DND-41 (cell line): ENCODE results near the gene ZNF581.

Source experiments
- ATAC-seq: fragments of 200-7000 bp; cut with Tn5 transposase; 3 replicates; pipeline ENCODE4 v1.9.1; 2021; ENCODE audit warnings: low read depth; ENCODE audit not compliant: insufficient read depth
- DNase-seq: peaks from one replicate; pipeline ENCODE4 v3.0.0-alpha.2; 2020
- H2AFZ ChIP-seq: 2 replicates; pipeline ENCODE4 v1.6.0; 2012; ENCODE audit warnings: low read depth, low read length
- H3K27ac ChIP-seq: 2 replicates; pipeline ENCODE4 v1.5.1; 2012; ENCODE audit warnings: low read length, inconsistent platforms
- H3K27me3 ChIP-seq: fragments of 200-600 bp; sonication (generic); 2 replicates; pipeline ENCODE4 v1.6.0; 2012; ENCODE audit warnings: low read length, mild to moderate bottlenecking, inconsistent platforms; ENCODE audit not compliant: insufficient read depth, poor library complexity
- H3K36me3 ChIP-seq: 2 replicates; pipeline ENCODE4 v1.5.1; 2012; ENCODE audit warnings: low read length, inconsistent platforms; ENCODE audit not compliant: insufficient read depth
- H3K4me1 ChIP-seq: 2 replicates; pipeline ENCODE4 v1.5.1; 2012; ENCODE audit warnings: mild to moderate bottlenecking, low read length; ENCODE audit not compliant: insufficient read depth
- H3K4me2 ChIP-seq: 2 replicates; pipeline ENCODE4 v1.6.0; 2012; ENCODE audit warnings: mild to moderate bottlenecking, moderate library complexity, low read length, inconsistent platforms; ENCODE audit not compliant: insufficient read depth
- H3K4me3 ChIP-seq, 2 experiments: fragments of 200-600 bp in 1 of 2; shearing (Covaris generic) in 1 of 2; 2 replicates each; pipeline ENCODE4 v1.5.1; 2012 to 2016; ENCODE audit warnings: inconsistent platforms in 2 of 2, low read length in 2 of 2, mild to moderate bottlenecking in 2 of 2, low read depth in 1 of 2, moderate library complexity in 1 of 2
- H3K79me2 ChIP-seq: 2 replicates; pipeline ENCODE4 v1.6.0; 2012; ENCODE audit warnings: low read length, inconsistent platforms; ENCODE audit not compliant: insufficient read depth
- H3K9ac ChIP-seq: 2 replicates; pipeline ENCODE4 v1.6.0; 2012; ENCODE audit warnings: low read depth, mild to moderate bottlenecking, inconsistent platforms, low read length, moderate library complexity
- H3K9me3 ChIP-seq: 2 replicates; pipeline ENCODE4 v1.5.1; 2012; ENCODE audit warnings: low read length, moderate library complexity, mild to moderate bottlenecking, inconsistent platforms; ENCODE audit not compliant: insufficient read depth, severe bottlenecking
- H4K20me1 ChIP-seq: 2 replicates; pipeline ENCODE4 v1.6.0; 2012; ENCODE audit warnings: low read length; ENCODE audit not compliant: insufficient read depth
- EZH2 ChIP-seq: IDR thresholded peaks from 3 replicates; pipeline ENCODE4 v1.6.1; 2012; ENCODE audit warnings: borderline replicate concordance, low read depth, mild to moderate bottlenecking, moderate library complexity, low read length, inconsistent platforms; ENCODE audit not compliant: severe bottlenecking
- TF ChIP-seq, protein P1 (sequence below): IDR thresholded peaks from 2 replicates; pipeline ENCODE4 v1.5.1; 2012; ENCODE audit warnings: borderline replicate concordance, low read length, moderate library complexity, mild to moderate bottlenecking; ENCODE audit not compliant: poor library complexity, severe bottlenecking; ENCODE audit errors: extremely low read depth

Gene ZNF581

GRCh38 chr19:55693336-55693974 lies 50.0 kb downstream of the ZNF581 start:
- Histone ChIP-seq H3K9ac (no peak overlapping the region), H3K36me3 (peaks cover 89% of the 10 kb centered on the region), H3K4me2 (no peak overlapping the region), H3K4me3 (no peak overlapping the region), H3K4me1 (no peaks in the 10 kb centered on the region), H2AFZ (no peak overlapping the region), H3K9me3 (no peaks in the 10 kb centered on the region), H3K27ac (no peak overlapping the region), H3K27me3 (no peaks in the 10 kb centered on the region), H4K20me1 (peaks cover 28% of the 10 kb centered on the region), H3K79me2 (no peaks in the 10 kb centered on the region)
- ATAC-seq (no peak), DNase-seq (no peak)
- TF ChIP-seq EZH2, result no peak
- TF ChIP-seq, protein P1, sequence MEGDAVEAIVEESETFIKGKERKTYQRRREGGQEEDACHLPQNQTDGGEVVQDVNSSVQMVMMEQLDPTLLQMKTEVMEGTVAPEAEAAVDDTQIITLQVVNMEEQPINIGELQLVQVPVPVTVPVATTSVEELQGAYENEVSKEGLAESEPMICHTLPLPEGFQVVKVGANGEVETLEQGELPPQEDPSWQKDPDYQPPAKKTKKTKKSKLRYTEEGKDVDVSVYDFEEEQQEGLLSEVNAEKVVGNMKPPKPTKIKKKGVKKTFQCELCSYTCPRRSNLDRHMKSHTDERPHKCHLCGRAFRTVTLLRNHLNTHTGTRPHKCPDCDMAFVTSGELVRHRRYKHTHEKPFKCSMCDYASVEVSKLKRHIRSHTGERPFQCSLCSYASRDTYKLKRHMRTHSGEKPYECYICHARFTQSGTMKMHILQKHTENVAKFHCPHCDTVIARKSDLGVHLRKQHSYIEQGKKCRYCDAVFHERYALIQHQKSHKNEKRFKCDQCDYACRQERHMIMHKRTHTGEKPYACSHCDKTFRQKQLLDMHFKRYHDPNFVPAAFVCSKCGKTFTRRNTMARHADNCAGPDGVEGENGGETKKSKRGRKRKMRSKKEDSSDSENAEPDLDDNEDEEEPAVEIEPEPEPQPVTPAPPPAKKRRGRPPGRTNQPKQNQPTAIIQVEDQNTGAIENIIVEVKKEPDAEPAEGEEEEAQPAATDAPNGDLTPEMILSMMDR, result no peak

DNA sequence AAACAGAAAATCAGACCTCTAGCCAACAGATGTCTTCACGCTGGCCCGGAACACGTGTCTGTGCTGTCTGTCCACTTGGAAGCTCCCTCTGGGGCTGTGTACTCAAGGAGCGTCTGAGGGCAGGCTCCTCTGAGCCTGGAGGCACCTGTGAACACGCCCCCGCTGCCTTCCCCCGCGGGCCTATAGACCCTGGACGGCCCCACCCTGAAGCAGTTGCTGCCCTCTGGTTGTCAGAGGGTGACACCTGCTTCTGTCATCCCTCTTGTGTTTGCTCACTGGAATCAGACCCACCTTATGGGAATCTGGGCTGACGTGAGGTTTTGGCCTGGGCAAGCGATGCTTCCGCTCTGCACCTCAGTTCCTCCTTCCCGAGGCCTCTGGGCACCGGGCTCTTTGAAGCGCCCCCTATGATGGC lies 50.8 kb downstream of the ZNF581 start:
- H3K27ac ChIP-seq, result no peak overlapping the region
- H2AFZ ChIP-seq, result no peak overlapping the region
- DNase-seq (no peak), ATAC-seq (no peak)
- no peaks in the 10 kb centered on the region for H3K79me2 ChIP-seq
- H3K9ac ChIP-seq, result no peak overlapping the region
- no peaks in the 10 kb centered on the region for H3K4me1 ChIP-seq
- no peak for TF ChIP-seq EZH2
- TF ChIP-seq, protein P1, result no peak
- H4K20me1 ChIP-seq, result peaks cover 21% of the 10 kb centered on the region
- peaks cover 83% of the 10 kb centered on the region for H3K36me3 ChIP-seq
- no peak overlapping the region for H3K4me2 ChIP-seq
- no peak overlapping the region for H3K4me3 ChIP-seq
- H3K9me3 ChIP-seq, result no peaks in the 10 kb centered on the region
- no peaks in the 10 kb centered on the region for H3K27me3 ChIP-seq

DNA sequence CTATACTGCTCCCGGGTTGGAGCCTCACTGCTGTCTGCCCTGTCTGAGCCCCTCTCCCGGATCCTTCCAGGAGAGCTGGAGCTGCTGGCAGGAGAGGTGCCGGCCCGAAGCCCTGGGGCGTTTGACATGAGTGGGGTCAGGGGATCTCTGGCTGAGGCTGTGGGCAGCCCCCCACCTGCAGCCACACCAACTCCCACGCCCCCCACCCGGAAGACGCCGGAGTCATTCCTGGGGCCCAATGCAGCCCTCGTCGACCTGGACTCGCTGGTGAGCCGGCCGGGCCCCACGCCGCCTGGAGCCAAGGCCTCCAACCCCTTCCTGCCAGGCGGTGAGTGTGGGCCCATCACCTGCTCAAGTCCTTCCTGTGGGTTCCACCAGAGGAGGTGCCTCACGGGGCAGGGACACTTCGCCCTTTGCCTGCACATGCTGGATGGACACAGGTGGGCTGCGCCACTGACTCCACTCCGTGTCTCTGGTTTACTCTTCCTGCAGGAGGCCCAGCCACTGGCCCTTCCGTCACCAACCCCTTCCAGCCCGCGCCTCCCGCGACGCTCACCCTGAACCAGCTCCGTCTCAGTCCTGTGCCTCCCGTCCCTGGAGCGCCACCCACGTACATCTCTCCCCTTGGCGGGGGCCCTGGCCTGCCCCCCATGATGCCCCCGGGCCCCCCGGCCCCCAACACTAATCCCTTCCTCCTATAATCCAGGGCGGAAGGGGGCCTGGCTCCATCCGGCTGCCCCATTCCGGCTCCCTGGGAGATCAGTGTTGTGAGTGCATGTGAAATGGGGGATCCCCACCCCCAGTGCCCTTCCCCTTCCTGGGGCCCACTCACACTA lies 51.4 kb downstream of the ZNF581 start:
- H4K20me1 ChIP-seq, result peaks cover 18% of the 10 kb centered on the region
- H3K9ac ChIP-seq, result no peak overlapping the region
- H3K4me1 ChIP-seq, result no peaks in the 10 kb centered on the region
- no peaks in the 10 kb centered on the region for H3K9me3 ChIP-seq
- no peak overlapping the region for H2AFZ ChIP-seq
- no peak overlapping the region for H3K4me3 ChIP-seq
- TF ChIP-seq, protein P1, result no peak
- no peak for TF ChIP-seq EZH2
- H3K36me3 ChIP-seq, result peaks cover 79% of the 10 kb centered on the region
- ATAC-seq, result no peak
- H3K27me3 ChIP-seq, result no peaks in the 10 kb centered on the region
- H3K27ac ChIP-seq, result no peak overlapping the region
- no peak for DNase-seq
- H3K4me2 ChIP-seq, result no peak overlapping the region
- H3K79me2 ChIP-seq, result no peaks in the 10 kb centered on the region
